ENCODE results near the gene FKBP2.

FKBP2 gene

DNA sequence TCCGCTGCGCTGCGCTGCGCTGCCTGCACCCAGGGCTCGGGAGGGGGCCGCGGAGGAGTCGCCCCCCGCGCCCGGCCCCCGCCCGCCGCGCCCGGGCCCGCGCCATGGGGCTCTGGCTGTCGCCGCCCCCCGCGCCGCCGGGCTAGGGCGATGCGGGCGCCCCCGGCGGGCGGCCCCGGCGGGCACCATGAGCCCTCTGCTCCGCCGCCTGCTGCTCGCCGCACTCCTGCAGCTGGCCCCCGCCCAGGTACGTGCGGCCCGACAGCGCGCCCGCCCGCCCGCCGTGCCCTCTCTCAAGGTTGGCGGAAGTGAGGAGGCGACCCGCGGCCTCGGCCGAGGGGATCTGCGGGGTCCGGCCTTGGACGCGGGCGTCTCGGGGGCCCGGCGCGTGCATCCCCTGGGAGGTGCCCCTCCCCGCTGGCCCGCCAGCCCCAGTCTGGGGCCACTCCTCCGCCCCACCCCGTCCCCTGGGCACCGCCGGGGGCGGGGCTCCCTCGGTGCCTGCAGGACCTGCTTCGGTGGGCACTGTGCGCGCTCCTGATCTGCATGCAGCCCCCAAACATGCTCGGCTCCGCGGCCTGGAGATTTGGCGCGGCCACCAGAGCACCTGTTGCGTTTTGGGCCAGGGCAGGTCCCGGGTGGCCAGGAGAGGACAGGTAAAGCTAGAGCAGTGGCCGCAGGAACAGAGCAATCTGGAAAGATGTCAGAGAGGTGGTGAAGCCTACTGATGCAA lies 6.1 kb upstream of the FKBP2 start:
- DNase-seq (ENCODE audit: insufficient read length, low spot score) (no peak), FAIRE-seq (no peak)
- TF ChIP-seq, protein P1, sequence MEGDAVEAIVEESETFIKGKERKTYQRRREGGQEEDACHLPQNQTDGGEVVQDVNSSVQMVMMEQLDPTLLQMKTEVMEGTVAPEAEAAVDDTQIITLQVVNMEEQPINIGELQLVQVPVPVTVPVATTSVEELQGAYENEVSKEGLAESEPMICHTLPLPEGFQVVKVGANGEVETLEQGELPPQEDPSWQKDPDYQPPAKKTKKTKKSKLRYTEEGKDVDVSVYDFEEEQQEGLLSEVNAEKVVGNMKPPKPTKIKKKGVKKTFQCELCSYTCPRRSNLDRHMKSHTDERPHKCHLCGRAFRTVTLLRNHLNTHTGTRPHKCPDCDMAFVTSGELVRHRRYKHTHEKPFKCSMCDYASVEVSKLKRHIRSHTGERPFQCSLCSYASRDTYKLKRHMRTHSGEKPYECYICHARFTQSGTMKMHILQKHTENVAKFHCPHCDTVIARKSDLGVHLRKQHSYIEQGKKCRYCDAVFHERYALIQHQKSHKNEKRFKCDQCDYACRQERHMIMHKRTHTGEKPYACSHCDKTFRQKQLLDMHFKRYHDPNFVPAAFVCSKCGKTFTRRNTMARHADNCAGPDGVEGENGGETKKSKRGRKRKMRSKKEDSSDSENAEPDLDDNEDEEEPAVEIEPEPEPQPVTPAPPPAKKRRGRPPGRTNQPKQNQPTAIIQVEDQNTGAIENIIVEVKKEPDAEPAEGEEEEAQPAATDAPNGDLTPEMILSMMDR (IDR thresholded peaks at IDR 0.05; ENCODE audit: insufficient read depth, missing control alignments), result no peak

- DNase-seq (ENCODE audit: insufficient read length, low spot score) (no peak), FAIRE-seq (no peak)
- TF ChIP-seq, protein P1 (IDR thresholded peaks at IDR 0.05; ENCODE audit: insufficient read depth, missing control alignments), result no peak
Measured at GRCh38 chr11:64235437-64236161, 5.3 kb upstream of the FKBP2 start.

GRCh38 chr11:64237484-64237951 lies 3.4 kb upstream of the FKBP2 start:
- FAIRE-seq (no peak), DNase-seq (ENCODE audit: insufficient read length, low spot score) (no peak)
- TF ChIP-seq, protein P1 (IDR thresholded peaks at IDR 0.05; ENCODE audit: insufficient read depth, missing control alignments), result no peak

GRCh38 chr11:64238076-64238475 lies 2.8 kb upstream of the FKBP2 start:
- DNase-seq (ENCODE audit: insufficient read length, low spot score) (no peak), FAIRE-seq (no peak)
- TF ChIP-seq, protein P1 (IDR thresholded peaks at IDR 0.05; ENCODE audit: insufficient read depth, missing control alignments), result no peak

- no peak for FAIRE-seq
- no peak for DNase-seq (ENCODE audit: insufficient read length, low spot score)
- TF ChIP-seq, protein P1 (IDR thresholded peaks at IDR 0.05; ENCODE audit: insufficient read depth, missing control alignments), result no peak
Measured at GRCh38 chr11:64238999-64239398, 1.9 kb upstream of the FKBP2 start.

DNA sequence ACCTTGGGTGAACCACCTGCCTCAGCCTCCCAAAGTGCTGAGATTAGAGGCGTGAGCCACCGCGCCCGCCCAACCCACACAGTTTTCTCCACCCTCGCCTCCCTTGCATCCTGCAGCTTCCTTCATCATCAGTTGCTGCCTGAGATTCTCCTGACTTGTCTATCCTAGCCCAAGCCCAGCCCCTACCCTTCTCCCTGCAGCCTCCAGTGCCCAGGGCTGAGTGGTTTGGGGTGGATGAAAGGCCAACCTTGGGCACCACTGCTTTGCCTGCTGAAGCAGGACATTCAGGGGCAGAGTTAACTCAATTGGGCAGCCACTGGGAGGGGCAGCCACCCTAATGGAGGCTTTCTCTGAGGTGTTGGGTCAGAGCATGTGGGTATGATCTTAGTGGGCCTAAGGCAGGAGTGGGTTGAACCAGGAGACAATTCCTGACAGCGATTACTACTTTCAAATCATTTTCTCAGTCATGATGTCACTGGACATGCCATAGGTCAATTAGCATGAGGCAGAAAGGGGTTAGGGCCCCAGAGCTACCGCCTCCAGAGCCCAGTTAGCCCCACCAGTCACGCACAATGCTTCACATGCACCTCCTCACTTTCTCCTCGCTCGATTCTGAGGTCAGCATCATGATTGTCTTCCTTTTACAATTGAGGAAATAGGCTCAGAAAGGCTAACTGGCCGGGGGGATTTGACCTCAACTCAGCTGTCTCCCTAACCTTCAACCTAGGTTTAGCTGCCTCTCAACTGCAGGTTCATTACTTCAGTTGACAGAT lies 1.0 kb upstream of the FKBP2 start:
- DNase-seq (ENCODE audit: insufficient read length, low spot score) (no peak), FAIRE-seq (no peak)
- TF ChIP-seq, protein P1 (IDR thresholded peaks at IDR 0.05; ENCODE audit: insufficient read depth, missing control alignments), result no peak

All from D721Med (cell line).